ENCODE results near the gene PLTP. TPM values are rescaled to one million over a fixed set of nuclear protein-coding genes. Genes with fewer than 3 reads are reported as not detected.
A peak's percentile ranks its signal among the peaks of the same experiment; 100 is the strongest.
"Not testable (repeated sequence)": the region's sequence is repeated elsewhere in the genome, so short reads cannot be mapped to it uniquely, and the experiment has no call there.

The PLTP gene
- total RNA-seq, 1 experiment from 2014 or later, result 2.1 TPM

- DNase-seq (ENCODE audit: low spot score), result no peak
Measured at GRCh38 chr20:45920462-45921336, 8.7 kb upstream of the PLTP start.

- DNase-seq (ENCODE audit: low spot score), result no peak
Measured at GRCh38 chr20:45919542-45920399, 7.8 kb upstream of the PLTP start.

GRCh38 chr20:45918779-45919537, 7.0 kb upstream of the PLTP start:
- DNase-seq (ENCODE audit: low spot score), result no peak

GRCh38 chr20:45918182-45918737, 6.3 kb upstream of the PLTP start:
- DNase-seq (ENCODE audit: low spot score), result no peak

GRCh38 chr20:45917790-45918141, 5.8 kb upstream of the PLTP start:
- no peak for DNase-seq (ENCODE audit: low spot score)

GRCh38 chr20:45913116-45913515, 1.2 kb upstream of the PLTP start:
- no peak for DNase-seq (ENCODE audit: low spot score)

GRCh38 chr20:45912344-45912682, 358 bp upstream of the PLTP start:
- no peak for DNase-seq (ENCODE audit: low spot score)

- DNase-seq (ENCODE audit: low spot score), result peak; percentile 98
Measured at GRCh38 chr20:45910670-45911485, 1.1 kb downstream of the PLTP start.

- no peak for DNase-seq (ENCODE audit: low spot score)
Measured at GRCh38 chr20:45909817-45910669, 1.9 kb downstream of the PLTP start.

GRCh38 chr20:45909336-45909808, 2.6 kb downstream of the PLTP start:
- no peak for DNase-seq (ENCODE audit: low spot score)

GRCh38 chr20:45908084-45908483, 3.9 kb downstream of the PLTP start:
- DNase-seq (ENCODE audit: low spot score), result no peak

- DNase-seq (ENCODE audit: low spot score), result no peak
Measured at GRCh38 chr20:45907219-45907948, 4.6 kb downstream of the PLTP start.

- peak; percentile 93 for DNase-seq (ENCODE audit: low spot score)
Measured at GRCh38 chr20:45905505-45906079, 6.4 kb downstream of the PLTP start.

- no peak for DNase-seq (ENCODE audit: low spot score)
Measured at GRCh38 chr20:45904583-45905504, 7.1 kb downstream of the PLTP start.

- no peak for DNase-seq (ENCODE audit: low spot score)
Measured at GRCh38 chr20:45902199-45902701, 9.7 kb downstream of the PLTP start.

- DNase-seq (ENCODE audit: low spot score), result not testable (repeated sequence)
Measured at GRCh38 chr20:45901332-45901731, 10.6 kb downstream of the PLTP start.

GRCh38 chr20:45899046-45899835, 12.7 kb downstream of the PLTP start:
- DNase-seq (ENCODE audit: low spot score), result no peak

Measured in A172 (cell line).